Upper lobe of left lung (tissue), 6 donors: ENCODE measurements around the gene CACNB4. TPM values are rescaled to one million over a fixed set of nuclear protein-coding genes. Genes with fewer than 3 reads are reported as not detected.
A peak's percentile ranks its signal among the peaks of the same experiment; 100 is the strongest.
"Not testable (repeated sequence)": the region's sequence is repeated elsewhere in the genome, so short reads cannot be mapped to it uniquely, and the experiment has no call there.

Source experiments
- ATAC-seq, 2 donors: fragments of 200-7000 bp; cut with Tn5 transposase; one replicate each; pipeline ENCODE4 v1.9.1; 2022; ENCODE audit warnings: mild to moderate bottlenecking in 2 of 2, moderate library complexity in 2 of 2; ENCODE audit not compliant: low FRiP score in 2 of 2
- DNase-seq, 2 donors: peaks; one replicate each; pipeline ENCODE4 v3.0.0-alpha.2; 2019 to 2020
- H3K27ac ChIP-seq, 4 donors: fragments of 200-600 bp; sonication (generic); one replicate each; pipeline ENCODE4 v1.5.1; 2016 to 2019
- H3K27me3 ChIP-seq, 4 donors: fragments of 200-600 bp; sonication (generic); one replicate each; pipeline ENCODE4 v1.5.1; 2017 to 2019
- H3K36me3 ChIP-seq, 4 donors: fragments of 200-600 bp; sonication (generic); one replicate each; pipeline ENCODE4 v1.5.1; 2016 to 2019
- H3K4me1 ChIP-seq, 4 donors: fragments of 200-600 bp; sonication (generic); one replicate each; pipeline ENCODE4 v1.5.1; 2018 to 2019
- H3K4me3 ChIP-seq, 4 donors: fragments of 200-600 bp; sonication (generic); one replicate each; pipeline ENCODE4 v1.5.1; 2017 to 2019; ENCODE audit warnings: mild to moderate bottlenecking in 2 of 4, moderate library complexity in 1 of 4
- H3K9me3 ChIP-seq, 4 donors: fragments of 200-600 bp; sonication (generic); one replicate each; pipeline ENCODE4 v1.5.1; 2018 to 2019
- EP300 ChIP-seq, 4 donors: sonication (generic); formaldehyde crosslinking; IDR thresholded peaks; one replicate each; pipeline ENCODE4 v1.5.1; 2017; ENCODE audit warnings: antibody characterized with exemption in 4 of 4, control low read depth in 2 of 4
- POLR2A ChIP-seq, 4 donors: fragments of 450-650 bp; IDR thresholded peaks; one replicate each; pipeline ENCODE4 v1.5.1; 2016 to 2017; ENCODE audit warnings: antibody characterized with exemption in 4 of 4, mild to moderate bottlenecking in 2 of 4
- POLR2AphosphoS5 ChIP-seq, 2 donors: sonication (generic); formaldehyde crosslinking; IDR thresholded peaks; one replicate each; pipeline ENCODE4 v1.5.1; 2017; ENCODE audit warnings: antibody characterized with exemption in 2 of 2
- WGBS, 2 donors: methylation state at CpG; one replicate each; pipeline ENCODE4 v1.1.5; 2017 to 2018; 5-methylcytosine and 5-hydroxymethylcytosine counted together
- total RNA-seq, 6 donors: library from RNA; depleted of rRNA in 4 of 6; stranded (reverse); fragments of >200 nt in 4 of 6; gene quantifications; one replicate each; pipeline versions ENCODE4 v1.1.0 to v1.2.1, GENCODE V29; 2016 to 2021
- TF ChIP-seq, protein P1 (sequence below), 6 experiments: fragments of 450-650 bp in 4 of 6; fragments of 200-600 bp in 2 of 6; sonication (generic) in 2 of 6; IDR thresholded peaks; one replicate each; pipeline ENCODE4 v1.5.1; 2016 to 2019; ENCODE audit warnings: antibody characterized with exemption in 6 of 6
- donor health status: DM: no; HTN: no; CAD: no; lungs with moderate emphysema.
- donor health status: DM: no; HTN: yes; CAD: no; lungs with severe emphysema.

Gene CACNB4
- total RNA-seq, 6 donors from 2014 or later: 7.7 to 21.0 (median 12.8) TPM

DNA sequence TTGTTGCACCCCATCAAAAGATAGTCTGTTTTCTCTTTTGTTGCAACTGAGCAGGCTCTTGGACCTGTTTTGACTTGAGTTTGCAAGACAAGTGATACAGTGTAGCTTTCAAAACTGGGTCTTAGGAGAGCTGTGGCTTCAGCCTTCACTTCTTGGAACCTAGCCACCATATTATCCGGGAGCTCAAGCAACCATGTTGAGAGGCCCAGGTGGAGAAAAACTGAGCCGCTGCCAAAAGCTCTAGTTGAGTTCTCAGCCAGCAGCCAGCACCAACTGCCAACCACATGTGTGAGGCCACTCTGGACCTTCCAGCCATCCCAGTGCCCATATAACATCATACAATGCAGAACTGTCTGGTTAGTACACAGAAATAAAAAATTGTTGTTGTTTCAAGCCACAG lies 5.4 kb downstream of the CACNB4 start:
- DNase-seq: peak in 1 of 2 donors; percentile 44
- WGBS, 2 donors: 45 to 60% methylated on average over 2 of the region's 2 CpGs
- Histone ChIP-seq H3K36me3 (no peaks in the 10 kb centered on the region), H3K4me3 (no peak overlapping the region), H3K27me3 (peaks cover 0 to 3% (median 0%) of the 10 kb centered on the region in 4 donors), H3K27ac (no peak overlapping the region), H3K9me3 (no peaks in the 10 kb centered on the region), H3K4me1 (peaks cover 8 to 24% (median 16%) of the 10 kb centered on the region in 4 donors)
- TF ChIP-seq EP300 (IDR thresholded peaks at IDR 0.05) (no peak), POLR2AphosphoS5 (IDR thresholded peaks at IDR 0.05) (no peak), POLR2A (IDR thresholded peaks at IDR 0.05) (no peak)
- ATAC-seq: no peak

DNA sequence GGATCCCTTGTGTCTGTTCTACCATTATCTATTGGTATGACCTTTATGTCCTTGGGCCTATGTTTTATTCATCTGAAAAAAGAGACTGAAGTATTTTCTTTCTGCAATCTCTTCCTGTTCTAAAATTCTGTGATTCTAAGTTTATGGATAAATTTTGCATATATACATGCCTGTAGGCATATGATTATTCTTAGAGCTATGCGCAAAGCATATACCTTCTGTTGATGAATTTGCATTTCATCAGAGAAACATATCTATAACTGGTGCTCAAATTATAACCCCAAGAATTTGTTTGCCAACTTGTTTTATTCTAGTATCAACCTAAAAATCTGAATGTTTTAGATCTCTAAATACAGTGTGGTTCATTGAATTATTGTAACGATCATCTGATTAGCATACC lies 6.7 kb downstream of the CACNB4 start:
- Histone ChIP-seq H3K4me1 (peaks cover 2 to 14% (median 8%) of the 10 kb centered on the region in 4 donors), H3K9me3 (no peaks in the 10 kb centered on the region), H3K4me3 (no peak overlapping the region), H3K36me3 (no peaks in the 10 kb centered on the region), H3K27me3 (no peaks in the 10 kb centered on the region), H3K27ac (no peak overlapping the region)
- TF ChIP-seq POLR2A (IDR thresholded peaks at IDR 0.05) (no peak), EP300 (IDR thresholded peaks at IDR 0.05) (no peak), POLR2AphosphoS5 (IDR thresholded peaks at IDR 0.05) (no peak)
- TF ChIP-seq, protein P1, sequence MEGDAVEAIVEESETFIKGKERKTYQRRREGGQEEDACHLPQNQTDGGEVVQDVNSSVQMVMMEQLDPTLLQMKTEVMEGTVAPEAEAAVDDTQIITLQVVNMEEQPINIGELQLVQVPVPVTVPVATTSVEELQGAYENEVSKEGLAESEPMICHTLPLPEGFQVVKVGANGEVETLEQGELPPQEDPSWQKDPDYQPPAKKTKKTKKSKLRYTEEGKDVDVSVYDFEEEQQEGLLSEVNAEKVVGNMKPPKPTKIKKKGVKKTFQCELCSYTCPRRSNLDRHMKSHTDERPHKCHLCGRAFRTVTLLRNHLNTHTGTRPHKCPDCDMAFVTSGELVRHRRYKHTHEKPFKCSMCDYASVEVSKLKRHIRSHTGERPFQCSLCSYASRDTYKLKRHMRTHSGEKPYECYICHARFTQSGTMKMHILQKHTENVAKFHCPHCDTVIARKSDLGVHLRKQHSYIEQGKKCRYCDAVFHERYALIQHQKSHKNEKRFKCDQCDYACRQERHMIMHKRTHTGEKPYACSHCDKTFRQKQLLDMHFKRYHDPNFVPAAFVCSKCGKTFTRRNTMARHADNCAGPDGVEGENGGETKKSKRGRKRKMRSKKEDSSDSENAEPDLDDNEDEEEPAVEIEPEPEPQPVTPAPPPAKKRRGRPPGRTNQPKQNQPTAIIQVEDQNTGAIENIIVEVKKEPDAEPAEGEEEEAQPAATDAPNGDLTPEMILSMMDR (IDR thresholded peaks at IDR 0.05): no peak
- no peak for ATAC-seq
- DNase-seq: no peak
- WGBS, 2 donors: 96 to 99% methylated on average over 2 of the region's 2 CpGs

DNA sequence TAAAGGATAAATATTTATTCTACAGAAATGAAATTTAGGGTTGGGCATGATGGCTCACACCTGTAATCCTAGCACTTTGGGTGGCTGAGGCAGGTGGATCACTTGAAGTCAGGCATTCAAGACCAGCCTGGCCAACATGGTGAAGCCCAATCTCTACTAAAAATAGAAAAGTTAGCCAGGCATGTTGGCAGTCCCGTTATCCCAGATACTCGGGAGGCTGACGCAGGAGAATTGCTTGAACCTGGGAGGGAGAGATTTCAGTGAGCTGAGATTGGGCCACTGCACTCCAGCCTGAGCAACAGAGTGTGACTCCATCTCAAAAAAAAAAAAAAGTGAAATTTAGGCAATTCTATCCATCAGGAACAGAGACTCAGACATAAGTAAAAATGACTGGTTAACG lies 8.1 kb downstream of the CACNB4 start:
- not testable (repeated sequence) for H3K4me3 ChIP-seq, H3K36me3 ChIP-seq, H3K27ac ChIP-seq, H3K4me1 ChIP-seq, H3K27me3 ChIP-seq, ATAC-seq, H3K9me3 ChIP-seq, DNase-seq
- 86 to 88% methylated on average over 4 of the region's 4 CpGs for WGBS, 2 donors

DNA sequence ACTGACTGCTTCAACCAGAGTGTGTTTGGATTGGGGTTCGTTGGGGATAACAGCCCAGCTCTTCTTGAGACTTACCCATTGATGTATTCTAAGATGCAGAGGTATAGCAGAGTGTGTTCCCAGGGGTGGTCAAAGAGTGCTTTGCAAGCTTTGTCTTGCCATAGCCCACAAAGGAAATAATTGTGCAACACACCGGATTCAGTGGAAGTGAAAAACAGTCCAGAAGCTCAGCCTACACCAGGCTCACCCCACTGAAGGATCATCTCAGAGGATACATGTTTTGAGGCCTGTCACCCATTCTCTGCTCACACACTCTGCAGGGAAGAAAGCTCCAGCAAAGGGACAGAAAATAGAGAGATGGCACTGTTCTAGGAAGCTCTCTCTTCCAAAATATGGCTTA lies 9.6 kb downstream of the CACNB4 start:
- Histone ChIP-seq H3K4me3 (no peak overlapping the region), H3K4me1 (peaks cover 2 to 9% (median 8%) of the 10 kb centered on the region in 4 donors), H3K27ac (no peak overlapping the region), H3K9me3 (no peaks in the 10 kb centered on the region), H3K36me3 (no peaks in the 10 kb centered on the region), H3K27me3 (no peaks in the 10 kb centered on the region)
- DNase-seq (no peak), ATAC-seq (peak in 1 of 2 donors; percentile 55)
- WGBS, 2 donors: 40 to 47% methylated on average over 2 of the region's 2 CpGs
- TF ChIP-seq, protein P1 (IDR thresholded peaks at IDR 0.05): no peak
- no peak for TF ChIP-seq POLR2A (IDR thresholded peaks at IDR 0.05)
- no peak for TF ChIP-seq EP300 (IDR thresholded peaks at IDR 0.05)
- TF ChIP-seq POLR2AphosphoS5 (IDR thresholded peaks at IDR 0.05): no peak

DNA sequence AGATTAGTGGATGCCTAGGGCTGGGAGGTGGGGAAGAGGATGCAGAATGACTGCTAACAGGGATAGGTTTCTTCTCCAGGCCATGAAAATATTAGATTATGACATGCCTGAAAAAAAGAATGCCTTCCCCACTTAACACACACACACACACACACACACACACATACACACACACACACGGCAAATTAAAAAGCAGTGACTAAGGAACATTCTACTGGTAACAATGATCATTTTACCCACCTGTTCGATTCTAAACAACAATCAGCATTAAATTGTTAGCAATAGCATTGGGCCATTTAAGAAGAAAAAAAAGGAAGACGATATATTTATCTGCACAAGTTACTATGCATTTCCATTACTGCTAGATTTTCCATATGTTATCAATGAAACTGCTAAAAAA lies 10.8 kb downstream of the CACNB4 start:
- H3K9me3 ChIP-seq: no peaks in the 10 kb centered on the region
- H3K27ac ChIP-seq: no peak overlapping the region
- H3K4me1 ChIP-seq: peaks cover 2 to 9% (median 8%) of the 10 kb centered on the region in 4 donors
- TF ChIP-seq EP300 (IDR thresholded peaks at IDR 0.05) (no peak), POLR2A (IDR thresholded peaks at IDR 0.05) (no peak)
- TF ChIP-seq, protein P1 (IDR thresholded peaks at IDR 0.05): no peak
- H3K36me3 ChIP-seq: no peaks in the 10 kb centered on the region
- no peaks in the 10 kb centered on the region for H3K27me3 ChIP-seq
- WGBS, 2 donors: 79 to 81% methylated on average over 3 of the region's 3 CpGs
- H3K4me3 ChIP-seq: no peak overlapping the region
- ATAC-seq: no peak
- DNase-seq: no peak

DNA sequence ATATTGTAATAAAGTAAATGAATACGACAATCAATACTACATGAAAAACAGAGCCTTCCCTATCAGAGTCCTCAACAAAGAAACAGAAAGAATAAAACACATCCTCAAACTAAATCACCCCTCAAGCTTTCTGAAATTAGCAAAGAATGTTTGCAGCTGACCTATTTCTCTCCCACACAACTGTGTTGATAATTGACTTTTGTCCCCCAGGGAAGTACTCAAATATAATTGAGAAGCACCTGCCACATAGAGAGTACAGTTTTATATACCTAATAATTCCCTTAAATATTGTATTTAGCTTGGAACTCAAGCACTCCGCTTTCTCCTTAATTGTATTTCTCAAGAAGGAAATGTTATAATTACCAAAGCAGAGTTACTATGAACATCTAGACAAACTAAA lies 12.6 kb downstream of the CACNB4 start:
- Histone ChIP-seq H3K9me3 (no peaks in the 10 kb centered on the region), H3K27me3 (no peaks in the 10 kb centered on the region), H3K27ac (no peak overlapping the region), H3K4me3 (no peak overlapping the region), H3K4me1 (peaks cover 2 to 9% (median 8%) of the 10 kb centered on the region in 4 donors), H3K36me3 (no peaks in the 10 kb centered on the region)
- ATAC-seq (no peak), DNase-seq (no peak)
- TF ChIP-seq EP300 (IDR thresholded peaks at IDR 0.05) (no peak), POLR2AphosphoS5 (IDR thresholded peaks at IDR 0.05) (no peak), POLR2A (IDR thresholded peaks at IDR 0.05) (no peak)
- TF ChIP-seq, protein P1 (IDR thresholded peaks at IDR 0.05): no peak
- WGBS, 2 donors: 88 to 95% methylated on average over 2 of the region's 2 CpGs
